ENCODE data around the gene CCL24. TPM values are rescaled to one million over a fixed set of nuclear protein-coding genes. Genes with fewer than 3 reads are reported as not detected.
"Not testable (repeated sequence)": the region's sequence is repeated elsewhere in the genome, so short reads cannot be mapped to it uniquely, and the experiment has no call there.

The CCL24 gene
- total RNA-seq, 1 experiment from 2014 or later = not detected

DNA sequence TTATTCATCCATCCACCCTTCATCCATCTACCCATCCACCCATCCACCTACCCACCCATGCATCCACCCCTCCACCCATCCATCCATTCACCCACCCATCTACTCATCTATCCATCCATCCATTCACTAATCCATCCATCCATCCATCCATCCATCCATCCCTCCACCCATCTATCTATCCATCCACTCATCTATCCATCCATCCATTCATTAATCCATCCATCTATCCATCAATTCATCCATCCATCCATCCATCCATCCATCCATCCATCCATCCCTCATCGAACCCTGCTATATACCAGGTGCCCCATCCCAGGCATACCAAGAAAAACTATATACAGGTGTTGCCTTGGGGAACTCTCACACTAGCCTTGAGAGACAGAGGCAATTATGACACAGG is 7.1 kb upstream of the CCL24 start:
- no peak for DNase-seq (ENCODE audit: extremely low read depth, low read depth)

DNA sequence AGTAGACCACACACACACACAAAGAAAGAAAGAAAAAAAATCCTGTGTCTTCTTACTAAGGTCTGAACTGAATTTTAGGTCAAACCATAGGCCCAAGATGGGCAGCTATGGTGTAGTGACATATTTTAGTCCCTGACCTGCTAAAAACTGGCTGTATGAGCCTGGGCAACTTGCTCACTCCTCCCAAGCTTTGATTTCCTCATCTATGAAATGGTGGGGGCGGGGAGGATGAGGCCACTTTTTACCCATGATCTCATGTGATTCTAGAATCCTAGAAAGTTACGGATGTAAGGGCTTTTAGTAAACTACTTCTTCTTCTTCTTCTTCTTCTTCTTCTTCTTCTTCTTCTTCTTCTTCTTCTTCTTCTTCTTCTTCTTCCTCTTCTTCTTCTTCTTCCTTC is 6.1 kb upstream of the CCL24 start:
- DNase-seq (ENCODE audit: extremely low read depth, low read depth) = no peak

DNA sequence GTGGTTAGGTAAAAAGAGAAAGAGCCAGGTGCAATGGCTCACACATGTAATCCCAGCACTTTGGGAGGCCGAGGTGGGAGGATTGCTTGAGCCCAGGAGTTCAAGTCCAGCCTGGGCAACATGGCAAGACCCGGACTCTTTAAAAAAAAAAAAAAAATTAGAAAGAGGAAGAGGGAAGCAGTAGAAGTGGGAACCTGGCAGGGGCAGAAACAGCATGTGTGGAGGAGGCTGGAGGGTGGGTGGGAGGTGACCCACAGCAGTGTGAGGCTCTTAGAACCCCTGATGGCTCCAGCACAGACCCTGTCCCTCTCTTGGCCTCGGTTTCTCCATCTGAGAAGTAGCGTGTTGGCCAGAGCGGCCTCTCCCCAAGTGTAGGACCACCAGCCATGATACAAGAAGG is 4.9 kb upstream of the CCL24 start:
- DNase-seq (ENCODE audit: extremely low read depth, low read depth) = no peak

DNA sequence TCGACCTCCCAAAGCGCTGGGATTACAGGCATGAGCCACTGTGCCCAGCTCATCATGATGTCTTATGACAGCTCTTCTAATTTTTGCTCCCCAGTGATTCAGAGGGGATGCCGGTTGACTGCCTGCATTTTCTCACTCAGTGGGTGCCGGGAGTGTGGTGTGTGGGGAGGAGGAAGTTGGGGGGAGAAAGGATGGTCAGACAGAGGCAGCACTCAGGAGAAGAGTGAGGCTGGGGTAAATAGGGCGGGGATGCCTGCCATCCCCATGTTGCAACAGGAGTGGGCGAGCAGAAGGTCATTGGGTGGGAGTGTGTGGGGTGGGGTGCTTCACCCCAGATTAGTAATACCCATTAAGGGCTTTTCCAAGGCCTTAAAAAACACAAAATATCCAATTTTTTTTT is 3.5 kb upstream of the CCL24 start:
- DNase-seq (ENCODE audit: extremely low read depth, low read depth) = no peak

DNA sequence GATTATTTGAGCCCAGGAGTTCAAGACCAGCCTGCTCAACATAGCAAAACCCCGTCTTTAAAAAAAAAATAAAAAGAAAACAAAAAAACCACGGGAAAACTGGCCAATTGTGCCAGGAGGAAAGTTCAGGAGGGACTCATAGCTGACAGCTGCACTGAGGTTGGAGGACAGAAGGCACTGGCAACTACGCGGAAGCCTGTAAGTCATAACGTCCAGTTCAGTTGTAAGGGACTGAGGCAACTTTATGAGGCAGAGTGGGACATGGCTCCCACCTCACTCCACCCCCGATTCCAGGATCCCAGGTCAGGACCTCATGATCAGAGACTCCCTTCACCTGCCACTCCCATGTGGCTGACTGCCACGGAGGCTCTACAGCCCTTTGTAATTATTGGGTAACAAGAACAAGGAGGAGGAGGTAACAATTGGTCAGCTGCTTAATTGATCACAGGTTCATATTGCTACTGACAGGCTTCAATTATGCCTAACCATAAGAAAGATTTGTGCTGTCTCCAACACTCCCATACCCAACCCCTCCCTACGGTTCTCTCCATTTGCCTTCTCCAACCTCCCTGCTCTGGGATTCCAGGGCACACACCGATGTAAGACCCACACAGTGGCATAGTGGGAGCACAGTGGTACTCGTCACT is 1.9 kb upstream of the CCL24 start:
- DNase-seq (ENCODE audit: extremely low read depth, low read depth) = no peak

DNA sequence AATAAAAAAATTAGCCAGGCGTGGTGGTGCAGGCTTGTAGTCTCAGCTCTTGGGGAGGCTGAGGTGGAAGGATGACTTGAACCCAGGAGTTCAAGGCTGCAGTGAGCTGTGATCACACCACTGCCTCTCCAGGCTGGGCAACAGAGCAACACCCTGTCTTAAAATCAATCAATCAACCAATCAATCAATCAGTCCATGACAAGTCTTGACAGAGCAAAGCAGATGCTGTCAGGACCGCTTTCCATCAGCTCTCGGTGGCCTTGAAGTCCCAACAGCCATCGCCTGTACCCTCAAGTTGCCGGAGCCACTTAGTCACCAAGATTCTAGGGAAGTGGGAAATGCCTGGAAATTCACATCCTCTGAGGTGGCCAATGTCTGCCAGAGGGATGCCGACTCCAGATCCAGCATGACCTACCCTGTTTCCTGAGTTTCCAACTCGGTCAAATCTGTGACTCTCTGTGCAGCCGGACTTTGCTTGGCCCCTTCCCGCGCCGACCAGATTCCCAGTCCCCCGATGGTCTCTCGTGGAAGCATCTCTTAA is 871 bp upstream of the CCL24 start:
- no peak for DNase-seq (ENCODE audit: extremely low read depth, low read depth)

DNA sequence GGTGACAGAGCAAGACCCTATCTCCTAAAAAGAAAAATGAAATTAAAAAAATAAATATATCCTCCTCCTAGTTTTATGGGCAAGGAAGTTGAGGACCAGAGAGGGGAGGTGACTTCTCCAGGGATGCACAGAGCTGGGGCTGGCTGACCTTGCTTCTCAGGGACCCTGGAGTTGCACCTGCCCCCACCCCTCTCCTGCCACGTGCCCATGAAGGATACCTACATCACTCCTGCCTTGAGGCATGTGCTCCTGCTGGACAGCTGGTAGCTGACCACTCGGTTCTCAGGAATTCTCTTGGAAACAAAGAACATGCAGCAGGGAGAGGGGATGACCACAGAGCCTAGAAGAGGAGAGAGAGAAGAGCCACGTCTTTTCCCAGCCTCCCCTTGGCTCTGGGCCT is 522 bp downstream of the CCL24 start:
- no peak for DNase-seq (ENCODE audit: extremely low read depth, low read depth)

DNA sequence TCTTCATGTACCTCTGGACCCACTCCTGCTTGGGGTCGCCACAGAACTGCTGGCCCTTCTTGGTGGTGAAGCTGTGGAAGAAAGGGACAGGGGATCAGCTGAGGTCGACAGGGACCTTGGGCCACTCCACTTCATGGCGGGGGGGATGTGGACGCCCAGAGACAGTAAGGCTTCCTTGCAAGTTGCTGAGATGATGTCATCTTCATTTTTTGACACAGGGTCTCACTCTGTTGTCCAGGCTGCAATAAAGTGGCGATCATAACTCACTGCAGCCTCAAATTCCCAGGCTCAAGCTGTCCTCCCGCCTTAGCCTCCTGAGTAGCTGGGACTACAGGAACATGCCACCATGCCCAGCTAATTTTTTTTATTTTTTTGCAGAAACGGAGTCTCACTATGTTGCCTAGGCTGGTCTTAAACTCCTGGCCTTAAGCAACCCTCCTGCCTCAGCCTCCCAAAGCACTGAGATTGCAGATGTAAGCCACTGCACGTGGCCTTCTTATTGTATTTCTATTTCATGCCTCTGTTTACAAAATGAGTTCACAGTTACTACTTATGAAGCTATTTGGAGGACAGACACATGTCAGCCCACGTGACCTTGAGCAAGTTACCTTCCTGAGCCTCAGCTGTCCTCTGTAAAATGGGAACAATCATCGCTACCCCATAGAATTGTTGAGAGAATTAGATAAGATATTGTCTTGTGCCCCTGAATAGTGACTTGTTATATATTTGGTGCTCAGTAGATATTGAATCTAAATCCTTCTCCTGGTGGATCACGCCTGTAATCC is 1.5 kb downstream of the CCL24 start:
- no peak for DNase-seq (ENCODE audit: extremely low read depth, low read depth)

DNA sequence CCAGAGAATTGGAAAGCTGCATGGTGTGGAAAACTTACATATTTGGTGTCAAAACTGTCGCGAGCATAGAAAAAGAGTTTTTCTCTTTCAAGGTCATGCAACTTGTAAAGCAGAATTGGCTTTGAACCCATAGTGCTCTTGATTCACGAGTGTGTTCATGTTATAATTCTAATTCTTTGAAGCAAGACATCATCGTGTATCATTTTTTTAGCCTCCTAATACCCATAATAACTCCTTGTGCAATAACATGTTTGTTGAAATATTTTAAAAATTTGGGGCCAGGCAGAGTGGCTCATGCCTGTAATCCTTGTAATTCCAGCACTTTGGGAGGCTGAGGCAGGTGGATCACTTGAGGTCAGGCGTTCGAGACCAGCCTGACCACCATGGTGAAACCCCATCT is 4.2 kb downstream of the CCL24 start:
- no peak for DNase-seq (ENCODE audit: extremely low read depth, low read depth)

DNA sequence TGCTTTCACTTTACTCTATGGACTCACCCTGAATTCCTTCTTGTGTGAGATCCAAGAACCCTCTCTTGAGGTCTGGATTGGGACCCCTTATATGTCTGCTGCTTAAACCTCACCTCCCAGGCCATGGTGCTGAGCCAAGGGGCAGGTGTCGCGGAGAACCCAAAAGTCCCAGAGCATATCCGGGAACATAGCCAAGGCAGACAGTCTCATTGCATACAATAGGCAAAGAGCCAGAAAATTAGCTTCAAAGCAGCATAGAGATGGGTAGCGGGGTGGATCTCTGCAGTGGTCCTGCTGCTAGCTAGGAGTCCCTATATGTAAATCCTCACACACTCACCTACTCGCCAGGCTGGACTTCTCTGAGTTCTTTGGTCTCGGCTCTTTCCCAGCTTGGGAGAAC is 5.5 kb downstream of the CCL24 start:
- no peak for DNase-seq (ENCODE audit: extremely low read depth, low read depth)

DNA sequence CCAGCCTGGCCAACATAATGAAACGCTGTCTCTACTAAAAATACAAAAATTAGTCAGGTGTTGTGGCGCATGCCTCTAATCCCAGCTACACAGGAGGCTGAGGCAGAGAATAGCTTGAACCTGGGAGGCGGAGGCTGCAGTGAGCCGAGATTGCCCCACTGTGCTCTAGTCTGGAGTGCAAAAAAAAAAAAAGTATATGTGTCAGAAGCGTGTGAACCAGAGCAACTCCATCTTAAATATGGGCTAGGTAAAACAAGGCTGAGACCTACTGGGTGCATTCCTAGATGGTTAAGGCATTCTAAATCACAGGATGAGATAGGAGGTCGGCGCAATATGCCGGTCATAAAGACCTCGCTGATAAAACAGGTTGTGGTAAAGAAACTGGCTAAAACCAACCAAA is 6.2 kb downstream of the CCL24 start:
- DNase-seq (ENCODE audit: extremely low read depth, low read depth) = no peak

DNA sequence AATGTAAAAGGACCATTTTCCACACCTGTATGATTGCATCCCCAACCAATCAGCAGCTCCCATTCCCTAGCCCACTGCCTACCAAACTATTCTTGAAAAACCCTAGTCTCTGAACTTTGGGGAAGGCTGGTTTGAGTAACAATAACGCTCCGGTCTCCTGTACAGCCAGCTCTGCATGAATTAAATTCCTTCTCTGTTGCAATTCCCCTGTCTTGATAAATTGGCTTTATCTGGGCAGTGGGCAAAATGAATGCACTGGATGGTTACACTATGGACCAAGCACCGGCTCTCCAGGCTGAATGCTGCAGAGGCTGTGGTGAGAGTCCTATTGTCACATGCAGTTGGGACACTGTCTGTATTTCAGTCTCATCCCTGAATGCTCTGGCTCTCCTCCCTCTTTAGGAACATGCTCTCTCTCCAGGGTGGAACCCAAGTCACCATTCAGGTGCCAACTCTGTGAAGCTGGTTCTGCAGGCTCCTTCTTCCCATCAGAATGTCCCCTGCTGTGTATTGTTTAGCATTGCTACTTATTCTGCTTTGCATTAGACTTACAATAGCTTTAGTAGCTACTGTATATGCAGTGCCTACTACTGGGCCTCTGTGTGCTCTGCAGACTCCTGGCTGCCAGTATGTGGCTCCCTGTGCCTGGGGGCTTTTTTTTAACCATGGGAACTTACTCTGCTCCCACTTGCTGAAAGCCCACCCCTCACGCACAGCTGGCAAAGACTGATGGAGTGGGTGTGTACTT is 6.9 kb downstream of the CCL24 start:
- no peak for DNase-seq (ENCODE audit: extremely low read depth, low read depth)

DNA sequence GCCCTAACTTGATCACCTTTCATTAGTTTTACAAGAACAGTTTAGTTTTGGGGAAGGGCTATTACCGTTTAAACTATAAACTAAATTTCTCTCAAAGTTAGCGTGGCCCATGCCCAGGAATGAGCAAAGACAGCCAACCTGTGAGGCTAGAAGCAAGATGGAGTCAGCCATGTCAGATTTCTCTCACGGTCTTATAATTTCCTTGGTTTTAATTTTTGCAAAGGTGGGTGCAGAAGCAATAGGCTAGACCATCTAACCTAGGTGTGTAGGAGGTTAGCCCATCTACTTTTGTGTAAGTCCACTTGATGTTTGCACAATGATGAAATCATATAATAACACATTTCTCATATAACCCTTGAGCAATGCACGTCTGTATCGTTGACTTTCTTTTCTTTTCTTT is 8.9 kb downstream of the CCL24 start:
- DNase-seq (ENCODE audit: extremely low read depth, low read depth) = no peak

DNA sequence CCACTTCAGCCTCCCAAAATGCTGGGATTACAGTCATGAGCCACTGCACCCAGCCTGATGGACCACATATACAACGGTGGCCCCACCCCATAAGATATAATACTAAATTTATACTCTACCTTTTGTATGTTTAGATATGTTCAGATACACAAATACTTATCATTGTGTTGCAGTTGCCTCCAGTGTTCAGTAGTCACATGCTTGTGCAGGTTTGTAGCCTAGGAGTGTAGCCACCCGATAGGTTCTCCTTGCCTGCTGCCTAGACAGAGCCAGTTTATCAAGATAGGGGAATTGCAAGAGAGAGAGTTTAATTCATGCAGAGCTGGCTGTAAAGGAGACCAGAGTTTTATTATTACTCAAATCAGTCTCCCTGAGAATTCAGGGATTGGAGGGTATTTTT is 9.6 kb downstream of the CCL24 start:
- no peak for DNase-seq (ENCODE audit: extremely low read depth, low read depth)

DNA sequence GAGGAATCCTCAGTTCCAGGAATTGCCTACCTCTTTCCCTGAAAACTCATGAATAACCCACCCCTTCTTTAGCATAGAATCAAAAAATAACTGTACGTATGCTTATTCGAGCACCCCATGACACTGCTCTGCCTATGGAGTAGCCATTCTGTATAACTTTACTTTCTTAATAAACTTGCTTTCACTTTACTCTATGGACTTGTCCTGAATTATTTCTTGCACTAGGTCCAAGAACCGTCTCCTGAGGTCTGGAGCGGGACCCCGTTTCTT is 11.1 kb downstream of the CCL24 start:
- DNase-seq (ENCODE audit: extremely low read depth, low read depth) = no peak

DNA sequence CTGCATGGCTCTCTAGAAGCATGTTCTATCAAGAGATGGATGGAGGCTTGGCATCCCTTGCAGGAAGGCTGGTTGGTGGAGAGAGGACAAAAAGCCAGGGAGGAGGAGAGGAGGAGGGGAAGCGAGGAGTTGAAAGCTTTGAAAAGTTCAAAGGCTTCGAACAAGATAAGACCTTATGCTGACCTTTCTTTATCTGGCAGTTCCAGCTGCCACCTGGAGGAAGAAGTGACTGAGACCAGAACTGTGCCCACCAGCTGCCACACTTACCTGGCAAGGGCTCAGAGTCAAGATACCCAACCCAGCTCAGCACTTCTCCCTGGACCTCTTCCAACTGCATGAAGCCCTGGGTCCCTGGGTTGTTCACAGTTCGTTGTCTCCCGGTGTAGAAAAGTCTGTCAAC is 14.8 kb downstream of the CCL24 start:
- DNase-seq (ENCODE audit: extremely low read depth, low read depth) = no peak

DNA sequence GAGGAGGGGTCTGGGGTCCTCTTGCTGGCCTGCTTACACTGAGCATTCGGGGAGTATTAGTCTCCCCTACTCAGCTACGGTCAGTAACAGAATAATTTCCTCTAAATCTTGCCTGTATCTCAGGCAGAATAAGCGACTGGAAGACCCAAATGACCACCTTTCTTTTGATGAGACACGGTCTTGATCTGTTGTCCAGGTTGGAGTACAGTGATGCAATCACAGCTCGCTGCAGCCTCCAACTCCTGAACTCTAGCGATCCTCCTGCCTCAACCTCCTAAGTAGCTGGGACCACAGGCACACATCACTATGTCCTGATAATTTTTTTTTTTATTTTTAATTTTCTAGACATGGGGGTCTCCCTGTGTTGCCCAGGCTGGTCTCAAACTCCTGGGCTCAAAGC is 17.2 kb downstream of the CCL24 start:
- no peak for DNase-seq (ENCODE audit: extremely low read depth, low read depth)

DNA sequence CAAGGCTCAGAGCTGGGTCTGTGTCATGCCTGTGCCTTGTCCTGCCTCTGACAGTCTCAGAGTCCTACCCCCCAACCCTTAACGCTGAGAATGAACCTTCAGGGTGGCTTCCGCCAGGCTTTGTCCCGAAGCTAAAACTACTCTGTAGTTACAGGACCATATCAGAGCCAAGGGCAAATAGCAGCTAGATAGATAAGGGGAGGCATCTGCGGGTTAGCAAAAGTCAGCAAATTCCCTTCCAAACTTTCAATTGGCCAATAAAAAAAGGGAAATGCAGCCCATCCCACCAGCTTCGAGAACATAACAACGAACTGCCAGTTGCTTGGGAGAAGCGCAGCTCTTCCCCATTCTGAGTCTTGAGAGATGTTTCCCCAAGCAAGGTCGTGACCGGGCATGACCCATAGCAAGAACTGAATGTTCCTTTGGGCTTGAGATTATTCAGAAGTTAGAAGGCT is 17.7 kb downstream of the CCL24 start:
- no peak for DNase-seq (ENCODE audit: extremely low read depth, low read depth)

DNA sequence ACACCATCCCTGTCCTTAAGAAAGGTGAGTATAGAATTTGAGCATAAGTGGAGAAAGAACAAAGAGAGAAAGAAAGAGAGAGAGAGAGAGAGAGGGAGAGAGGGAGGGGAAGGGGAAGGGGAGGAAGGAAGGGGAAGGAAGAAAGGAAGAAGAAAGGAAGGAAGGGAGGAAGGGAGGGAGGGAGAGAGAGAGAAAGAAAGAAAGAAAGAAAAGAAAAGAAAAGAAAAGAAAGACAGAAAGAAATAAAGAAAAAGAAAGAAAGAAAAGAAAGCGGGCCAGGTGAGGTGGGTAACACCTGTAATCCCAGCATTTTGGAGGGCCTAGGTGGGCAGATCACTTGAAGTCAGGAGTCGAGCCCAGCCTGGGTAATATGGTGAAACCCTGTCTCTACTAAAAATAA is 19.9 kb downstream of the CCL24 start:
- DNase-seq (ENCODE audit: extremely low read depth, low read depth) = no peak

DNA sequence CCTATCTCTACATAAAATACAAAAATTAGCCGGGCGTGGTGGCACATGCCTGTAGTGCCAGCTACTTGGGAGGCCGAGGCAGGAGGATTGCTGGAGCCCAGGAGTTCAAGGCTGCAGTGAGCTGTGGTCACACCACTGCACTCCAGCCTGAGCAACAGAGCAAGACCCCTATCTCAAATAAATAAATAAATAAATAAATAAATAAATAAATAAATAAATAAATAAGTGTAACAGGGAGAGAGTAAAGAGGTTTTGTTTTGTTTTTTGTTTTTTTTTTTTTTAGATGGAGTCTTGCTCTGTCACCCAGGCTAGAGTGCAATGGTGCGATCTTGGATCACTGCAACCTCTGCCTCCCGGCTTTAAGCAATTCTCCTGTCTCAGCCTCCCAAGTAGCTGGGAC is 21.0 kb downstream of the CCL24 start:
- not testable (repeated sequence) for DNase-seq (ENCODE audit: extremely low read depth, low read depth)

DNA sequence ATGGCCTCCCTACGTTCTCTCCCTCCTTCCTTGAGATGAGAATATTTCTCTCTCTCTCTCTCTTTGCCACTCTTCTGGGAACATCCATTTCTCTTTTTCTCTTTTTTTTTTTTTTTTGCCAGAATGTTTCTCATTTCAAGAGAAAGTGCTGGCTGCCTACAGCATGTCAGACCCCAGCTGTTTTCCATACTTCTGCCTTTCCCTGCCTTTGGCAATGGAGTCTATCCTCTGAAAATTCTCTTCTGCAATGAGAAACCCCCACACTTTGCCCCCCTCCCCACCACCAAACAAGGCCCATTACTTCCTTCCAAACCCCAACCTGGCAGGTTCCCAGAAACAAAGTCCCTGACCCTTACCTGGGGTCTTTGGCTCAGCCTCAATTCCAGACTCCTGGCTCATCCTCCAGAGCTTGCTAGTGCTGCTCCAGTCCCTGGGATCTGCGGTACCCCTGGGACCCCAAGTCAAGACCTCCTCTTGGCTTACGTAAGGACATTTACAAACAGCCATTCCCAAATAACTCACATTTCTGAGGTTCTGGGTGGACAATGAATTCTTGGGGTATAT is 24.2 kb downstream of the CCL24 start:
- DNase-seq (ENCODE audit: extremely low read depth, low read depth) = no peak

All from NCI-H460 (cell line).